Thoracic aorta endothelial cell (primary cell): Measurements from ENCODE around the gene ACAP1. TPM values are rescaled to one million over a fixed set of nuclear protein-coding genes. Genes with fewer than 3 reads are reported as not detected.

Experiments
- small RNA-seq: library from RNA; depleted of rRNA; stranded (forward); fragments of <200 nt; gene quantifications from one replicate; pipeline ENCODE3, GENCODE V24; 2012
- total RNA-seq: library from RNA; depleted of rRNA; stranded (reverse); fragments of >200 nt; gene quantifications from 2 replicates; pipeline ENCODE4 v1.2.3, GENCODE V29; 2012

The ACAP1 gene
- total RNA-seq = not detected in 2 replicates

GRCh38 chr17:7336240-7337175 is at the start of gene ACAP1:
TSS of gene ACAP1 (plus strand) at chr17:7336529. CDS start at chr17:7336735, 206 bp downstream.

DNA sequence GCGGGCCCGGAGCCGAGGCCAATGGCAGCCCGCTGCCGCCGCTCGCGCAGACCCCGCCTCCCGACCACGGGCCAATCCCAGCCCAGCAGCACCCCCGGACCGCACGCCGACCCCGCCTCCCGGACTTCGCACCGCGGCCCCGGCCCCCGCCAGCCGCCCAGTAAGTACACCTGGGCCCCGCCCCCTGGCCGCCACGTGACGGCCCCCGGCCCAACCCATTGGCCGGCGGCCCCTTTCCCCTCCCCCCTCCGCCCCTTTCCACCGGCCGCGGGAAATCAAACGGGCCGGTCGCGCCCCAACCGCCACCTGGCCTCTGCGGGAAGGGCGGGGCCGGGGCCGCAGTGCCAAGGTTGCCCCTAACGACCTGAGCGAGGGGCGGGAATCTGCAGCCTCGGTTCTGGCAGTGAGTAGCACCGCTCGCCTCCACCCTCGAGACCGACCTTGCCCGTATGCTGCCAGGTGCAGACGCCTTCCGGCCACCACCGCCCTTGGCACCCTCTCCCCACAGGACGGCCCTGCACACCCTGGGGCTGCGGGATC is 41.6 kb upstream of the ACAP1 start, which contains the start of gene YBX2:
Gene YBX2, minus strand, starts transcription at position 26 of the 540 bp plus-strand sequence. CDS start 139 bp downstream, outside the sequence.

DNA sequence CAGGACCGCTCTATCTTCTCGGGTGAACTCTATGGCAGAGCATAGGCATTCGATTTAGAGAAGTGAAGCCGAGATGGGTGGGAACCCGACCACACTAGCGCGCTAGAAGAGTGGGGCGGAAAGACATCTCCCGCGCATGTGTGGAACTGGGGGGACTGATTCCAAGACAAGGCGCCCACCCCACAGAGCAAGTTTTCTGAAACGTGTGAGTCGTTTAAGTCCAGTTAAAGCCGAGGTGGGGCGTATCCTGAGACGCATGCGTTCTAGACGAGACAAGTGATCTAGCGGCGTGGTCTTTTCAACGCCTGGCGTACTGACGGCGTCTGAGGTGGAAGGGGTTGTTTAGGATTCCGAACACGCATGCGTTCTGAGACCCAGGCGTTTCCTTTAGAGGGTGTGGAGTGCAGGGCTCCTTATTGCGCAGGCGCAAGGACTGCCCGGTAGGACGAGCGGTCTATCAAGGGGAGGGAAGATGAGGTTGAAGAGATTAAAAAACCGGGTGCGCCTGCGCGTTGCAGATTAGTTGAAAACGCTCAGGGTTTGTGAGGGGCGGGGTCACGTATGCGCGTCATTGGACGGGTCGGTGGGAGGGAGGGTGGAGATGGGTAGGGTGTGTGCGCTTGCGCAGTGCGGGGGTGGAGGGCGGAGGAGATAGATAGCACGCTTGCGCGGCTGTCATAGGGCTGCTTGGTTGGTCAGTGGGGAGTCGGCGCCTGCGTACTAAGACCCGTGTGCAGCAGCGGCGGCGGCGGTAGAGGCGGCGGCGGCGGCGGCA is 29.2 kb upstream of the ACAP1 start, which contains the start of gene EIF5A:
Gene EIF5A, plus strand, starts transcription at position 718 of the 775 bp plus-strand sequence. CDS start 2,008 bp downstream, outside the sequence.

GRCh38 chr17:7314719-7315569 is 21.4 kb upstream of the ACAP1 start, which contains the start of gene GPS2:
TSS of gene GPS2 (minus strand) at chr17:7315360. CDS start at chr17:7315052, 308 bp downstream.

GRCh38 chr17:7328840-7329373 is 7.4 kb upstream of the ACAP1 start, which contains the start of gene NEURL4:
TSS of gene NEURL4 (minus strand) at chr17:7329335. CDS start at chr17:7329312, 23 bp downstream.

DNA sequence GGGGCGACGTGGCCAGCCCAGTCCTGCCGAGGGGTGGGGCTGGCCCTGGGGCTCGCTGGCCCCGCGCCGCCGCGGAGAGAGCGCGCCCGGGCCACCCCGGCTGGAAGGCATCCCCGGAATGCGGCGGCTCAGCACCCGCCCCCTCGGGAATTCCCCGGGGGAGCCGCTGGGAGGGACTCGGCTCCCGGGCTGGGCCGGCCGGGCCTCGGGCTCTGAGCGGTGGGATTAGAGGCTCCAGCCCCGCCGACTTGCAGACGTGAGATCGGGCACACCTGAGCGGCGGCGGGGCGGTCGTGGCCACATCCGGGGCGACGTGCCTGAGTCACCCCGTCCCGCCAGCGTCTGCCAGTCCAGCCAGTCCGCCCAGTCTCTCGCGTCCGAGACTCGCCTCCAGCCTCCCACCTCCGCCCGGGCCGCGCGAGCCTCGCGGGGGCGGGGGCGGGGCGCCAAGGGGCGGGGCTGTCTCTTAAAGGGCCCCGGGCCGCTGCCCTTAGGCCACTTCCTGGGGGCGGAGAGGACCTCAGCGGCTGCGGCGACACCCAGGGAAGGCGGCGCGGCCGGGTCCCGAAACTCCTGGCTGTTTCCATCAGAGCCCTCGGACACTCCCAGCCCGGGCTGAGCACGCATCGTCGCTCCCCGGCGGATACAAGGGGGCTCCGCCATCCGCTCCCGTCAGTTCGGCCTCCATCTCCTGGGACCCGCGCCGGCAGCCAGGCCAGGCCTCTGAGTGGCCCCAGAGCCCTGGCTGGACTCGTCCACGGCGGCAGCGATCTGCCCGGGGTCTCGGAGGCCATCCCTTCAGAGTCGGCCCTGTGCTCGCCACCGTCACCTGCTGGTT is 15.6 kb downstream of the ACAP1 start, which contains the start of gene KCTD11:
Gene KCTD11, plus strand, starts transcription at position 498 of the 838 bp plus-strand sequence.

GRCh38 chr17:7355053-7355452 is 18.7 kb downstream of the ACAP1 start, which contains the start of gene TMEM95:
TSS of gene TMEM95 (plus strand) at chr17:7355156. CDS start at chr17:7355205, 49 bp downstream.

GRCh38 chr17:7380855-7381683 is 44.7 kb downstream of the ACAP1 start, which contains the start of gene TNK1:
TSS of gene TNK1 (plus strand) at chr17:7381089. CDS start at chr17:7382927, 1,838 bp downstream.

DNA sequence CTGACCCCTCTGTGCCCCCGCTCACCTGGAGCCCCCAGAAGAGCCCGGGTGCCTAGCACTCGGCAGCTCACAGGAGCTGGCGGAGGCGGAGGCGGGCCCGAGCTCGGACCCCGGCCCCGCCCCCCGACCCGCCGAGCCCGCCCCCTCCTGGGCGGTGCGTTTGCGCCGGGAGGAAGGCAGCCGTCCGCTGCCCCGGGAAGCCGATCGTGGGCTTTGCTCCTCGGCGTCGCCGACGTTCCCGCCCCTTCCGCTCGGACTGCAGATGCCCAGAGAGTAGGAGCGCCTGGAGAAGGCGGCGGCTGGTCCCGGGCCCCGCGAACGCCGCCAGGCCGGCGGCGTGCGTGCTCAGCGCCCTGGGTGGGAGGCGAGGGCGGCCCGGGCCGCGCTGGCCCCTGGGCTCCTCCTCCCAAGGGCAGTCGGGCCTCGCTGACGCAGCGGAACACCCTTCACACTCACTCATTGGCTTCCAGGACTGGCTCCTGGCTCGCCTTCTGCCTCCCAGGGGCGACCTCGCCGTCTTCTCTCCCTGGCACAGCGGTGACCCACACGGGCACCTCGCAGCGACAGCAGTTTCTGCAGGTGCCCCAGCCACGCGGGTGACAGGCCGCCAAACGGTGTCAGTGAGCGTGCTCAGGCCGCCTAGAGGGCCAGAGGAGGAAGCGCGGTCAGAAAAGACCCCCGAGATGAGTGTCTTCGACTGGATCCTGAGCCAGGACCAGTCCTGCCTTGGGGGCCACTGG is 58.3 kb downstream of the ACAP1 start, which contains the start of gene PLSCR3:
Gene PLSCR3, minus strand, starts transcription at position 74 of the 740 bp plus-strand sequence. CDS start 415 bp downstream, outside the sequence.

Small RNAs within 50 kb of the gene (small RNA-seq; reads per million reads assigned to genes)
- not detected for gene AC026954.2

Other genes starting within 250 kb of the ACAP1 start
- not detected in 2 replicates for gene ASGR2, start 221.7 kb upstream of the ACAP1 start, total RNA-seq
- gene ASGR1, start 157.2 kb upstream of the ACAP1 start, total RNA-seq = 5.8 and 9.7 TPM in 2 replicates
- gene DLG4, start 116.7 kb upstream of the ACAP1 start, total RNA-seq = 13.2 and 14.8 TPM in 2 replicates
- 164 and 181 TPM in 2 replicates for gene ACADVL, start 116.6 kb upstream of the ACAP1 start, total RNA-seq
- gene DVL2, start 102.0 kb upstream of the ACAP1 start, total RNA-seq = 39.8 and 51.8 TPM in 2 replicates
- 38.1 and 38.3 TPM in 2 replicates for gene PHF23, start 97.1 kb upstream of the ACAP1 start, total RNA-seq
- gene GABARAP, start 94.1 kb upstream of the ACAP1 start, total RNA-seq = 206 and 343 TPM in 2 replicates
- gene CTDNEP1, start 84.8 kb upstream of the ACAP1 start, total RNA-seq = 33.8 and 45.2 TPM in 2 replicates
- gene ELP5, start 84.3 kb upstream of the ACAP1 start, total RNA-seq = 32.0 and 36.4 TPM in 2 replicates
- gene CLDN7, start 74.1 kb upstream of the ACAP1 start, total RNA-seq = 19.0 and 22.7 TPM in 2 replicates
- under 0.01 and 0.14 TPM in 2 replicates for gene SLC2A4, start 54.8 kb upstream of the ACAP1 start, total RNA-seq
- gene YBX2, start 41.9 kb upstream of the ACAP1 start, total RNA-seq = 0.13 and 0.14 TPM in 2 replicates
- 863 and 945 TPM in 2 replicates for gene EIF5A, start 28.9 kb upstream of the ACAP1 start, total RNA-seq
- 44.3 and 44.5 TPM in 2 replicates for gene GPS2, start 21.2 kb upstream of the ACAP1 start, total RNA-seq
- gene NEURL4, start 7.2 kb upstream of the ACAP1 start, total RNA-seq = 17.3 and 23.5 TPM in 2 replicates
- 2.1 and 2.6 TPM in 2 replicates for gene KCTD11, start 15.6 kb downstream of the ACAP1 start, total RNA-seq
- gene TMEM95, start 18.6 kb downstream of the ACAP1 start, total RNA-seq = not detected in 2 replicates
- 0.27 and 0.29 TPM in 2 replicates for gene TNK1, start 44.6 kb downstream of the ACAP1 start, total RNA-seq
- 19.5 and 22.2 TPM in 2 replicates for gene PLSCR3, start 58.0 kb downstream of the ACAP1 start, total RNA-seq
- 49.5 and 65.8 TPM in 2 replicates for gene TMEM256, start 67.6 kb downstream of the ACAP1 start, total RNA-seq
- 4.5 and 7.3 TPM in 2 replicates for gene NLGN2, start 71.3 kb downstream of the ACAP1 start, total RNA-seq
- gene SPEM1, start 83.8 kb downstream of the ACAP1 start, total RNA-seq = not detected in 2 replicates
- not detected in 2 replicates for gene SPEM2, start 89.1 kb downstream of the ACAP1 start, total RNA-seq
- not detected in 2 replicates for gene SPEM3, start 92.3 kb downstream of the ACAP1 start, total RNA-seq
- 4.7 and 5.5 TPM in 2 replicates for gene TMEM102, start 98.9 kb downstream of the ACAP1 start, total RNA-seq
- gene FGF11, start 103.0 kb downstream of the ACAP1 start, total RNA-seq = 0.22 and 0.27 TPM in 2 replicates
- gene CHRNB1, start 108.5 kb downstream of the ACAP1 start, total RNA-seq = 4.4 and 4.8 TPM in 2 replicates
- gene ZBTB4, start 143.1 kb downstream of the ACAP1 start, total RNA-seq = 17.6 and 23.3 TPM in 2 replicates
- gene SLC35G6, start 144.9 kb downstream of the ACAP1 start, total RNA-seq = not detected in 2 replicates
- 110 and 117 TPM in 2 replicates for gene POLR2A, start 147.8 kb downstream of the ACAP1 start, total RNA-seq
- 12.5 and 12.6 TPM in 2 replicates for gene TNFSF12, start 212.5 kb downstream of the ACAP1 start, total RNA-seq
- 2.7 and 3.1 TPM in 2 replicates for gene TNFSF13, start 222.2 kb downstream of the ACAP1 start, total RNA-seq
- 66.1 and 78.8 TPM in 2 replicates for gene SENP3, start 225.4 kb downstream of the ACAP1 start, total RNA-seq
- gene CD68, start 243.1 kb downstream of the ACAP1 start, total RNA-seq = 5.5 and 5.8 TPM in 2 replicates
- gene MPDU1, start 247.3 kb downstream of the ACAP1 start, total RNA-seq = 103 and 144 TPM in 2 replicates